OCI-LY7 (cell line): Measurements from ENCODE around the gene ZNF827.

ENCODE experiments used
- CTCF ChIP-seq: fragments of 200-600 bp; sonication (generic); conservative IDR thresholded peaks from 2 replicates; pipeline ENCODE4 v1.5.1; 2014; ENCODE audit warnings: mild to moderate bottlenecking, antibody characterized with exemption, low read length, moderate library complexity, mixed read lengths
- EZH2phosphoT487 ChIP-seq: fragments of 200-600 bp; sonication (generic); IDR thresholded peaks from 2 replicates; pipeline ENCODE4 v1.6.1; 2018; ENCODE audit warnings: low read depth, borderline replicate concordance, mild to moderate bottlenecking, mixed run types, antibody characterized with exemption, low read length, moderate library complexity, mixed read lengths

GRCh38 chr4:145909773-145910172 is 28.9 kb downstream of the ZNF827 start:
- TF ChIP-seq CTCF (no peak), EZH2phosphoT487 (no peak)
